HepG2 (cell line): ENCODE results near the gene SYNJ2. TPM values are rescaled to one million over a fixed set of nuclear protein-coding genes. Genes with fewer than 3 reads are reported as not detected.
A peak's percentile ranks its signal among the peaks of the same experiment; 100 is the strongest.

Experiments used
- ATAC-seq: fragments of 200-7000 bp; cut with Tn5 transposase; 3 replicates; pipeline ENCODE4 v1.9.1; 2020; ENCODE audit warnings: mild to moderate bottlenecking, moderate library complexity
- BruUV-seq: library from RNA; stranded (reverse); fragments of 400-500 nt; replicated peaks from 2 replicates; lab custom pipeline; 2021; lab: Mats Ljungman, UMichigan
- CTCF ChIA-PET: fragments of 300-600 bp; formaldehyde crosslinking; extraction: SDS; loops from one replicate; lab custom pipeline; 2021; ENCODE audit warnings: low total read pairs, inconsistent platforms, low intra/inter-chr PET ratio; lab: Yijun Ruan, JAX
- POLR2A ChIA-PET: fragments of 350-600 bp; sonication (Branson Sonifier 250); formaldehyde crosslinking; loops from one replicate; lab custom pipeline; 2020; ENCODE audit warnings: antibody characterized with exemption, inconsistent platforms; lab: Yijun Ruan, JAX
- DNase-seq: peaks from one replicate; pipeline ENCODE4 v3.0.0-alpha.2; 2015; ENCODE audit warnings: low spot score
- FAIRE-seq: peaks from 3 replicates; lab custom pipeline; 2011; peaks lifted over from hg19 to GRCh38; lab: Jason Lieb, UNC
- H2AFZ ChIP-seq: one replicate; pipeline ENCODE4 v1.6.1; 2011; ENCODE audit warnings: low read length, inconsistent platforms
- H3K27ac ChIP-seq: fragments of 300-600 bp; 3 replicates; pipeline ENCODE4 v1.8.0; 2011; ENCODE audit warnings: mixed run types, mild to moderate bottlenecking, mixed read lengths, low read length, inconsistent platforms; ENCODE audit not compliant: insufficient read depth; ENCODE audit errors: extremely low read length
- H3K27me3 ChIP-seq, 2 experiments: fragments of 200-600 bp in 1 of 2; 2 replicates in 1 of 2; 3 replicates in 1 of 2; pipeline versions ENCODE4 v1.6.0 to v1.8.0; 2011; ENCODE audit warnings: low read length in 2 of 2, mild to moderate bottlenecking in 2 of 2, moderate library complexity in 2 of 2, inconsistent platforms in 1 of 2; ENCODE audit not compliant: insufficient read depth in 2 of 2, control insufficient read depth in 1 of 2
- H3K36me3 ChIP-seq, 2 experiments: fragments of 200-600 bp in 1 of 2; replicated peaks in 1 of 2; 2 replicates in 1 of 2; 3 replicates in 1 of 2; pipeline versions ENCODE4 v1.5.1 to v1.8.0; 2011; ENCODE audit warnings: low read length in 2 of 2, inconsistent platforms in 1 of 2; ENCODE audit not compliant: insufficient read depth in 2 of 2, control insufficient read depth in 1 of 2
- H3K4me1 ChIP-seq: 2 replicates; pipeline ENCODE4 v1.5.1; 2012; ENCODE audit warnings: low read length, inconsistent platforms; ENCODE audit not compliant: insufficient read depth
- H3K4me2 ChIP-seq: 2 replicates; pipeline ENCODE4 v1.6.0; 2011; ENCODE audit warnings: low read depth, low read length, inconsistent platforms
- H3K4me3 ChIP-seq, 3 experiments: fragments of 200-600 bp in 1 of 3; sonication (generic), shearing (Covaris generic) in 1 of 3; replicated peaks in 1 of 3; 2 replicates each; pipeline ENCODE4 v1.5.1; 2011 to 2016; ENCODE audit warnings: low read length in 3 of 3, inconsistent platforms in 2 of 3, low read depth in 2 of 3, mild to moderate bottlenecking in 2 of 3, control low read depth in 1 of 3, mixed read lengths in 1 of 3; ENCODE audit not compliant: insufficient read depth in 1 of 3
- H3K79me2 ChIP-seq: one replicate; pipeline ENCODE4 v1.6.1; 2011; ENCODE audit warnings: low read length, inconsistent platforms; ENCODE audit not compliant: insufficient read depth
- H3K9ac ChIP-seq: 2 replicates; pipeline ENCODE4 v1.6.0; 2011; ENCODE audit warnings: mild to moderate bottlenecking, low read depth, low read length, inconsistent platforms; ENCODE audit not compliant: insufficient read depth
- H3K9me3 ChIP-seq: 2 replicates; pipeline ENCODE4 v1.5.1; 2012; ENCODE audit warnings: mild to moderate bottlenecking, low read length
- H4K20me1 ChIP-seq: 2 replicates; pipeline ENCODE4 v1.6.0; 2011; ENCODE audit warnings: inconsistent platforms, mild to moderate bottlenecking, low read length, moderate library complexity; ENCODE audit not compliant: insufficient read depth
- AGO2 ChIP-seq: fragments of 200-400 bp; formaldehyde crosslinking; optimal IDR thresholded peaks from 2 replicates; pipeline ENCODE3; 2017; ENCODE audit warnings: mild to moderate bottlenecking, low read depth, low read length, moderate library complexity
- FOXK2 ChIP-seq: fragments of 450-650 bp; IDR thresholded peaks from 2 replicates; pipeline ENCODE4 v1.6.1; 2016
- RBM22 ChIP-seq: fragments of 200-400 bp; formaldehyde crosslinking; optimal IDR thresholded peaks from 2 replicates; pipeline ENCODE3; 2017; ENCODE audit warnings: mild to moderate bottlenecking, low read length, moderate library complexity
- SRF ChIP-seq: IDR thresholded peaks from 2 replicates; pipeline ENCODE4 v1.6.1; 2011; ENCODE audit warnings: mild to moderate bottlenecking, low read depth, low read length, moderate library complexity
- WGBS: methylation state at CpG from one replicate; pipeline ENCODE4 v1.1.6; 2017; ENCODE audit warnings: low lambda C conversion rate; 5-methylcytosine and 5-hydroxymethylcytosine counted together
- in situ Hi-C: cut with HindIII; loops from 2 replicates; pipeline ENCODE4 v1.10.0; 2017; ENCODE audit warnings: low pct_unique_long_range_greater_than_20kb; ENCODE audit not compliant: extremely low pct_ligation_motif_present
- intact Hi-C: fragments of 100-400 bp; cut with micrococcal nuclease; formaldehyde crosslinking; loops from one replicate; pipeline ENCODE4 v1.10.0; 2022; ENCODE audit not compliant: unreplicated experiment
- polyA plus RNA-seq, 8 experiments: library from polyadenylated mRNA; depleted of rRNA in 3 of 8; stranded (reverse) in 7 of 8; unstranded in 1 of 8; fragments of >200 nt; fragmentation: Illumina TruSeq in 4 of 8; extraction: Trizol in 4 of 8; gene quantifications; 2 replicates each; pipeline versions ENCODE4 v1.2.1 to v1.2.3, GENCODE V29; 2011 to 2016; ENCODE audit warnings: low read depth in 4 of 8, missing spikeins in 1 of 8, mixed read lengths in 1 of 8; ENCODE audit not compliant: insufficient read depth in 1 of 8
- total RNA-seq, 5 experiments: library from RNA; depleted of rRNA; stranded (reverse); fragments of >200 nt; fragmentation: Illumina TruSeq; extraction: Trizol; gene quantifications; 2 replicates each; pipeline ENCODE4 v1.2.3, GENCODE V29; 2016; ENCODE audit warnings: low read depth in 1 of 5
- TF ChIP-seq, protein P1 (sequence below): sonication (generic); formaldehyde crosslinking; IDR thresholded peaks from 2 replicates; pipeline ENCODE4 v1.8.1; 2022; ENCODE audit warnings: mild to moderate bottlenecking, missing genetic modification reagents

SYNJ2 gene
- total and polyA plus RNA-seq, 2 of the 13 experiments (the other 11 are each of a cell fraction or from before 2014, with no cell fraction given), result 39.1 to 57.6 TPM

GRCh38 chr6:157941101-157941863 lies 40.4 kb upstream of the SYNJ2 start:
- no peak for DNase-seq
- WGBS, result 95% methylated on average over 13 of the region's 13 CpGs
- no TSS peak for BruUV-seq
- Histone ChIP-seq H3K9me3 (no peaks in the 10 kb centered on the region), H3K27me3 (no peaks in the 10 kb centered on the region), H3K9ac (no peak overlapping the region), H3K79me2 (no peaks in the 10 kb centered on the region), H3K27ac (no peak overlapping the region), H3K4me3 (no peak overlapping the region), H3K36me3 (peaks cover 27 to 75% of the 10 kb centered on the region in 2 experiments), H2AFZ (no peak overlapping the region), H3K4me1 (no peaks in the 10 kb centered on the region), H4K20me1 (no peaks in the 10 kb centered on the region), H3K4me2 (no peak overlapping the region)
- in situ Hi-C loops, result no loop called here
- CTCF ChIA-PET, result no interaction called here
- no peak for TF ChIP-seq SRF
- TF ChIP-seq, protein P1, sequence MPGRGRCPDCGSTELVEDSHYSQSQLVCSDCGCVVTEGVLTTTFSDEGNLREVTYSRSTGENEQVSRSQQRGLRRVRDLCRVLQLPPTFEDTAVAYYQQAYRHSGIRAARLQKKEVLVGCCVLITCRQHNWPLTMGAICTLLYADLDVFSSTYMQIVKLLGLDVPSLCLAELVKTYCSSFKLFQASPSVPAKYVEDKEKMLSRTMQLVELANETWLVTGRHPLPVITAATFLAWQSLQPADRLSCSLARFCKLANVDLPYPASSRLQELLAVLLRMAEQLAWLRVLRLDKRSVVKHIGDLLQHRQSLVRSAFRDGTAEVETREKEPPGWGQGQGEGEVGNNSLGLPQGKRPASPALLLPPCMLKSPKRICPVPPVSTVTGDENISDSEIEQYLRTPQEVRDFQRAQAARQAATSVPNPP (CRISPR knock-in tag), result no peak
- TF ChIP-seq RBM22, result peak; percentile 27
- no peak for ATAC-seq
- intact Hi-C loops, result no loop called here
- FAIRE-seq, result no peak
- POLR2A ChIA-PET, result interaction anchor here (1.9 kb wide), 1 partner anchor 12 kb away, joined by 4 read pairs; no protein-coding TSS in a partner anchor

DNA sequence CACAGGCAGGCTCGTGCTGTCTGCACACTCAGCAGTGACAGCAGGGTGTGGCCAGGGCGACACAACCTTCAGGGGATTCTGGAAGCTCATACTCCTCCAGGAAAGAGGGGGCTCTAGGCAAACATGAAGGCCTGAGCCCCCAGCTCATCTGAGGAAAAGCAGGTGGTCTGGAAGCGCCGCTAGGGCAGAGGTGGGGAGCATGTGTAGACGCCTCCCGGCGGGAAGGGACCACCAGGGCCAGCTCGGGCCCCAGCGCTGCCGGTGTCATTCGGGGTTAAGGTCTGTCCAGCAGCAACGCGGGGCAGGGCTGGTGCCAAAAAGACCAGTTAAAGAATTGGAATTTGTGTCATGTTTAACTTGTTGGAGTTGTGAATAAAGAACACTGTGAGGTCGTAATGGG lies 39.3 kb upstream of the SYNJ2 start:
- no peak overlapping the region for H3K27ac ChIP-seq
- intact Hi-C loops, result no loop called here
- WGBS, result 97% methylated on average over 14 of the region's 14 CpGs
- no peaks in the 10 kb centered on the region for H3K9me3 ChIP-seq
- H3K4me1 ChIP-seq, result no peaks in the 10 kb centered on the region
- DNase-seq, result no peak
- H3K36me3 ChIP-seq, result peaks cover 27 to 67% of the 10 kb centered on the region in 2 experiments
- H3K4me3 ChIP-seq, result no peak overlapping the region
- in situ Hi-C loops, result no loop called here
- no TSS peak for BruUV-seq
- FAIRE-seq, result no peak
- H2AFZ ChIP-seq, result no peak overlapping the region
- POLR2A ChIA-PET, result no interaction called here
- CTCF ChIA-PET, result no interaction called here
- H3K79me2 ChIP-seq, result no peaks in the 10 kb centered on the region
- no peak overlapping the region for H3K4me2 ChIP-seq
- no peak overlapping the region for H3K9ac ChIP-seq
- no peaks in the 10 kb centered on the region for H4K20me1 ChIP-seq
- no peak for TF ChIP-seq FOXK2
- TF ChIP-seq AGO2, result peak; percentile 33
- no peaks in the 10 kb centered on the region for H3K27me3 ChIP-seq
- ATAC-seq, result no peak
